B cell (primary cell): ENCODE results near the gene NIPBL. TPM values are rescaled to one million over a fixed set of nuclear protein-coding genes. Genes with fewer than 3 reads are reported as not detected.

ENCODE experiments used
- ATAC-seq: fragments of 200-7000 bp; cut with Tn5 transposase; one replicate; pipeline ENCODE4 v1.10.0; 2021; ENCODE audit warnings: low read depth, mild to moderate bottlenecking, moderate number of reproducible peaks, moderate library complexity
- CTCF ChIA-PET: fragments of 350-600 bp; sonication (Branson Sonifier 250); formaldehyde crosslinking; loops from one replicate; lab custom pipeline; 2021; ENCODE audit warnings: antibody characterized with exemption, inconsistent platforms; lab: Charles Lee
- POLR2A ChIA-PET: fragments of 350-600 bp; sonication (Branson Sonifier 250); formaldehyde crosslinking; loops from one replicate; lab custom pipeline; 2021; ENCODE audit warnings: antibody characterized with exemption; lab: Charles Lee
- DNase-seq: peaks from one replicate; pipeline ENCODE4 v3.0.0; 2013
- H2AFZ ChIP-seq: 2 replicates; pipeline ENCODE4 v1.6.1; 2012; ENCODE audit warnings: mild to moderate bottlenecking, low read depth, low read length; ENCODE audit not compliant: insufficient read depth, poor library complexity, severe bottlenecking
- H3K27ac ChIP-seq, 2 donors: 1 replicate in 1 of 2; 2 replicates in 1 of 2; pipeline ENCODE4 v1.5.1; 2012 to 2013; ENCODE audit warnings: low read length in 2 of 2, mild to moderate bottlenecking in 2 of 2, moderate library complexity in 1 of 2
- H3K27me3 ChIP-seq, 4 experiments: fragments of 200-600 bp in 1 of 4; sonication (generic) in 1 of 4; replicated peaks in 1 of 4; 1 replicate in 2 of 4; 2 replicates in 2 of 4; pipeline versions ENCODE4 v1.6.1 to v1.7.0; 2013 to 2016; ENCODE audit warnings: low read length in 3 of 4, mild to moderate bottlenecking in 2 of 4, mixed read lengths in 1 of 4, moderate library complexity in 1 of 4; ENCODE audit not compliant: insufficient read depth in 4 of 4, control insufficient read depth in 3 of 4; ENCODE audit errors: control extremely low read depth in 1 of 4
- H3K36me3 ChIP-seq, 2 experiments: replicated peaks in 1 of 2; 1 replicate in 1 of 2; 2 replicates in 1 of 2; pipeline versions ENCODE4 v1.6.1 to v1.7.1; 2013; ENCODE audit warnings: low read length in 1 of 2; ENCODE audit not compliant: insufficient read depth in 2 of 2, control insufficient read depth in 1 of 2; ENCODE audit errors: control extremely low read depth in 1 of 2, extremely low read depth in 1 of 2
- H3K4me1 ChIP-seq, 2 donors: fragments of 200-600 bp in 1 of 2; sonication (generic) in 1 of 2; 1 replicate in 1 of 2; 2 replicates in 1 of 2; pipeline versions ENCODE4 v1.5.1 to v1.6.1; 2013 to 2017; ENCODE audit warnings: low read length in 2 of 2; ENCODE audit not compliant: control insufficient read depth in 2 of 2, insufficient read depth in 2 of 2
- H3K4me2 ChIP-seq: replicated peaks from 2 replicates; pipeline ENCODE3; 2012; ENCODE audit warnings: mild to moderate bottlenecking, low read depth, low read length; ENCODE audit not compliant: poor library complexity, severe bottlenecking
- H3K4me3 ChIP-seq, 5 experiments: fragments of 200-600 bp in 1 of 5; sonication (generic) in 1 of 5; 1 replicate in 3 of 5; 2 replicates in 2 of 5; pipeline versions ENCODE4 v1.5.1 to v1.7.0; 2011 to 2016; ENCODE audit warnings: low read length in 4 of 5, mild to moderate bottlenecking in 4 of 5, low read depth in 2 of 5, control low read depth in 1 of 5, moderate library complexity in 1 of 5; ENCODE audit not compliant: insufficient read depth in 1 of 5; ENCODE audit errors: control extremely low read depth in 1 of 5, extremely low read depth in 1 of 5
- H3K79me2 ChIP-seq: fragments of 200-600 bp; sonication (generic); one replicate; pipeline ENCODE4 v1.6.0; 2016; ENCODE audit warnings: low read length; ENCODE audit not compliant: control insufficient read depth, insufficient read depth
- H3K9ac ChIP-seq: fragments of 200-600 bp; sonication (generic); 2 replicates; pipeline ENCODE4 v1.6.1; 2017; ENCODE audit warnings: mild to moderate bottlenecking, low read length, moderate library complexity
- H3K9me3 ChIP-seq, 3 donors: one replicate each; pipeline versions ENCODE4 v1.6.1 to v1.7.1; 2013; ENCODE audit warnings: low read length in 2 of 3; ENCODE audit not compliant: control insufficient read depth in 2 of 3, insufficient read depth in 1 of 3; ENCODE audit errors: control extremely low read depth in 1 of 3
- H4K20me1 ChIP-seq: 2 replicates; pipeline ENCODE4 v1.6.0; 2012; ENCODE audit warnings: mild to moderate bottlenecking, low read length; ENCODE audit not compliant: insufficient read depth, control insufficient read depth, poor library complexity, severe bottlenecking
- H3K27ac Mint-ChIP-seq: one replicate; pipeline ENCODE4 v1.8.0; 2021; ENCODE audit warnings: mixed read lengths
- H3K27me3 Mint-ChIP-seq: one replicate; pipeline ENCODE4 v1.8.0; 2021; ENCODE audit warnings: mixed read lengths
- H3K4me1 Mint-ChIP-seq: one replicate; pipeline ENCODE4 v1.8.0; 2021; ENCODE audit warnings: mixed read lengths
- H3K4me3 Mint-ChIP-seq: one replicate; pipeline ENCODE4 v1.8.0; 2021; ENCODE audit warnings: mixed read lengths
- H3K9me3 Mint-ChIP-seq: one replicate; pipeline ENCODE4 v1.8.0; 2022; ENCODE audit warnings: mixed read lengths; ENCODE audit not compliant: insufficient read depth
- CTCF ChIP-seq: fragments of 200-600 bp; IDR thresholded peaks from one replicate; pipeline ENCODE4 v1.8.0; 2022; ENCODE audit warnings: antibody characterized with exemption, mild to moderate bottlenecking
- EZH2 ChIP-seq: IDR thresholded peaks from 2 replicates; pipeline ENCODE4 v1.6.1; 2012; ENCODE audit warnings: borderline replicate concordance, low read depth, mild to moderate bottlenecking, moderate library complexity, low read length; ENCODE audit not compliant: insufficient read depth, poor library complexity, severe bottlenecking
- WGBS: methylation state at CpG from one replicate; pipeline ENCODE4 v1.1.5; 2013; ENCODE audit warnings: missing lambda C conversion rate; ENCODE audit not compliant: insufficient coverage; 5-methylcytosine and 5-hydroxymethylcytosine counted together
- intact Hi-C: fragments of 100-400 bp; cut with micrococcal nuclease; formaldehyde crosslinking; loops from one replicate; pipeline ENCODE4 v1.10.0; 2022
- polyA plus RNA-seq: library from polyadenylated mRNA; depleted of rRNA; stranded (reverse); fragments of >200 nt; gene quantifications from 2 replicates; pipeline ENCODE4 v1.2.3, GENCODE V29; 2012
- total RNA-seq, 2 donors: library from RNA; stranded (reverse); fragments of 120-200 nt in 1 of 2; gene quantifications; 1 replicate in 1 of 2; 2 replicates in 1 of 2; pipeline versions ENCODE4 v1.2.3 to v1.2.4, GENCODE V29; 2013 to 2022

NIPBL gene
- total and polyA plus RNA-seq, 2 donors (not counting 1 experiment from before 2014, with no cell fraction given): 24.7 to 112 TPM

GRCh38 chr5:37060030-37060429 lies 183.5 kb downstream of the NIPBL start:
- H3K4me3 ChIP-seq: no peak overlapping the region
- H3K9me3 ChIP-seq: no peaks in the 10 kb centered on the region
- TF ChIP-seq CTCF: no peak
- no peak for TF ChIP-seq EZH2
- WGBS: no CpG with 5 or more reads among the region's 1 CpG
- H3K36me3 ChIP-seq: peaks cover 31 to 70% of the 10 kb centered on the region in 2 experiments
- CTCF ChIA-PET: no interaction called here
- H4K20me1 ChIP-seq: no peaks in the 10 kb centered on the region
- no peak overlapping the region for H3K4me2 ChIP-seq
- no peaks in the 10 kb centered on the region for H3K4me1 Mint-ChIP-seq
- H3K9ac ChIP-seq: no peak overlapping the region
- ATAC-seq (no peak), DNase-seq (no peak)
- H3K79me2 ChIP-seq: no peaks in the 10 kb centered on the region
- no peak overlapping the region for H3K27ac ChIP-seq
- no peaks in the 10 kb centered on the region for H3K27me3 Mint-ChIP-seq
- H3K9me3 Mint-ChIP-seq: no peaks in the 10 kb centered on the region
- H3K4me1 ChIP-seq: no peaks in the 10 kb centered on the region
- H3K27ac Mint-ChIP-seq: no peak overlapping the region
- H3K4me3 Mint-ChIP-seq: no peak overlapping the region
- no peak overlapping the region for H2AFZ ChIP-seq
- intact Hi-C loops: no loop called here
- POLR2A ChIA-PET: no interaction called here
- no peaks in the 10 kb centered on the region for H3K27me3 ChIP-seq

- Mint-ChIP-seq H3K4me3 (no peak overlapping the region), H3K4me1 (no peaks in the 10 kb centered on the region), H3K27me3 (no peaks in the 10 kb centered on the region), H3K27ac (no peak overlapping the region), H3K9me3 (no peaks in the 10 kb centered on the region)
- DNase-seq (no peak), ATAC-seq (no peak)
- H4K20me1 ChIP-seq: no peaks in the 10 kb centered on the region
- no peaks in the 10 kb centered on the region for H3K9me3 ChIP-seq
- CTCF ChIA-PET: no interaction called here
- H3K9ac ChIP-seq: no peak overlapping the region
- H3K27me3 ChIP-seq: no peaks in the 10 kb centered on the region
- H3K27ac ChIP-seq: no peak overlapping the region
- WGBS: 100% methylated on average over 1 of the region's 7 CpGs
- peaks cover 17 to 52% of the 10 kb centered on the region in 2 experiments for H3K36me3 ChIP-seq
- no peaks in the 10 kb centered on the region for H3K4me1 ChIP-seq
- no peak overlapping the region for H3K4me2 ChIP-seq
- POLR2A ChIA-PET: no interaction called here
- H2AFZ ChIP-seq: no peak overlapping the region
- H3K79me2 ChIP-seq: no peaks in the 10 kb centered on the region
- H3K4me3 ChIP-seq: no peak overlapping the region
- intact Hi-C loops: no loop called here
- TF ChIP-seq CTCF (no peak), EZH2 (no peak)
These were observed 187.2 kb downstream of the NIPBL start for GRCh38 chr5:37063739-37064138.
